Sigmoid colon (tissue), 7 donors: Measurements from ENCODE around the gene SLC9A7. TPM values are rescaled to one million over a fixed set of nuclear protein-coding genes. Genes with fewer than 3 reads are reported as not detected.

Experiments
- DNase-seq: peaks from one replicate; pipeline ENCODE4 v3.0.0-alpha.2; 2019
- H3K27ac ChIP-seq, 4 donors: fragments of 200-600 bp; sonication (generic); one replicate each; pipeline ENCODE4 v1.5.1; 2016 to 2019; ENCODE audit warnings: mild to moderate bottlenecking in 1 of 4
- H3K27me3 ChIP-seq, 3 donors: fragments of 200-600 bp; sonication (generic); one replicate each; pipeline ENCODE4 v1.5.1; 2019; ENCODE audit warnings: mild to moderate bottlenecking in 1 of 3
- H3K36me3 ChIP-seq, 4 donors: fragments of 200-600 bp; sonication (generic); one replicate each; pipeline ENCODE4 v1.5.1; 2016 to 2019
- H3K4me1 ChIP-seq, 4 donors: fragments of 200-600 bp; sonication (generic); one replicate each; pipeline ENCODE4 v1.5.1; 2017 to 2019
- H3K4me3 ChIP-seq, 4 donors: fragments of 200-600 bp; sonication (generic); one replicate each; pipeline ENCODE4 v1.5.1; 2017 to 2019; ENCODE audit warnings: mild to moderate bottlenecking in 2 of 4, moderate library complexity in 1 of 4
- H3K9me3 ChIP-seq, 4 donors: fragments of 200-600 bp in 3 of 4; sonication (generic) in 3 of 4; one replicate each; pipeline versions ENCODE4 v1.5.1 to v1.6.1; 2013 to 2019
- CTCF ChIP-seq, 4 experiments: fragments of 450-650 bp in 3 of 4; fragments of 200-600 bp in 1 of 4; IDR thresholded peaks; one replicate each; pipeline ENCODE4 v1.5.1; 2016 to 2019; ENCODE audit warnings: antibody characterized with exemption in 4 of 4, mild to moderate bottlenecking in 3 of 4, moderate library complexity in 2 of 4
- EP300 ChIP-seq, 4 donors: sonication (generic); formaldehyde crosslinking; IDR thresholded peaks; one replicate each; pipeline ENCODE4 v1.6.1; 2017; ENCODE audit warnings: antibody characterized with exemption in 4 of 4
- POLR2A ChIP-seq, 2 donors: fragments of 450-650 bp; IDR thresholded peaks; one replicate each; pipeline ENCODE4 v1.6.1; 2016; ENCODE audit warnings: antibody characterized with exemption in 2 of 2, mild to moderate bottlenecking in 2 of 2, moderate library complexity in 2 of 2
- POLR2AphosphoS5 ChIP-seq, 4 donors: sonication (generic); formaldehyde crosslinking; IDR thresholded peaks; one replicate each; pipeline ENCODE4 v1.6.1; 2017; ENCODE audit warnings: antibody characterized with exemption in 4 of 4
- WGBS, 2 donors: extraction: QIAGEN DNeasy Blood & Tissue Kit; methylation state at CpG; one replicate each; pipeline ENCODE4 v1.1.7; 2013; 5-methylcytosine and 5-hydroxymethylcytosine counted together
- intact Hi-C: fragments of 100-400 bp; cut with DNase I; formaldehyde crosslinking; loops from one replicate; pipeline ENCODE4 v1.15.1; 2023
- polyA plus RNA-seq, 3 donors: library from polyadenylated mRNA; stranded (reverse); fragments of 200-250 nt; gene quantifications; one replicate each; pipeline ENCODE4 v1.2.3, GENCODE V29; 2013
- total RNA-seq, 4 donors: library from RNA; depleted of rRNA; stranded (reverse); fragments of >200 nt; gene quantifications; one replicate each; pipeline ENCODE4 v1.1.0, GENCODE V29; 2016
- donor health status: healthy with polysubstance abuse.
- donor health status: Bipolar disorder and iron deficiency.
- donor health status: healthy.

The SLC9A7 gene
- total and polyA plus RNA-seq, 7 donors = under 0.01 to 8.8 (median 2.9) TPM

GRCh38 chrX:46653482-46653881, 105.4 kb downstream of the SLC9A7 start:
- Histone ChIP-seq H3K27me3 (no peaks in the 10 kb centered on the region), H3K9me3 (no peaks in the 10 kb centered on the region), H3K4me3 (no peak overlapping the region), H3K36me3 (no peaks in the 10 kb centered on the region), H3K4me1 (peaks cover 0 to 10% (median 3%) of the 10 kb centered on the region in 4 donors), H3K27ac (no peak overlapping the region)
- TF ChIP-seq CTCF (IDR thresholded peaks at IDR 0.05) = no peak
- TF ChIP-seq POLR2A (IDR thresholded peaks at IDR 0.05) = no peak
- no peak for TF ChIP-seq POLR2AphosphoS5 (IDR thresholded peaks at IDR 0.05)
- no peak for TF ChIP-seq EP300 (IDR thresholded peaks at IDR 0.05)
- intact Hi-C loops = no loop called here
- DNase-seq = no peak
- WGBS, 2 donors = 72 to 74% methylated on average over 6 of the region's 6 CpGs

- intact Hi-C loops = no loop called here
- Histone ChIP-seq H3K4me3 (no peak overlapping the region), H3K9me3 (no peaks in the 10 kb centered on the region), H3K27ac (no peak overlapping the region), H3K27me3 (no peaks in the 10 kb centered on the region), H3K4me1 (peaks cover 0 to 10% (median 3%) of the 10 kb centered on the region in 4 donors), H3K36me3 (no peaks in the 10 kb centered on the region)
- WGBS, 2 donors = 53 to 63% methylated on average over 7 of the region's 7 CpGs
- TF ChIP-seq CTCF (IDR thresholded peaks at IDR 0.05) (no peak), POLR2A (IDR thresholded peaks at IDR 0.05) (no peak)
- DNase-seq = peak; percentile 75
Observed at GRCh38 chrX:46649421-46650260, 109.3 kb downstream of the SLC9A7 start.

DNA sequence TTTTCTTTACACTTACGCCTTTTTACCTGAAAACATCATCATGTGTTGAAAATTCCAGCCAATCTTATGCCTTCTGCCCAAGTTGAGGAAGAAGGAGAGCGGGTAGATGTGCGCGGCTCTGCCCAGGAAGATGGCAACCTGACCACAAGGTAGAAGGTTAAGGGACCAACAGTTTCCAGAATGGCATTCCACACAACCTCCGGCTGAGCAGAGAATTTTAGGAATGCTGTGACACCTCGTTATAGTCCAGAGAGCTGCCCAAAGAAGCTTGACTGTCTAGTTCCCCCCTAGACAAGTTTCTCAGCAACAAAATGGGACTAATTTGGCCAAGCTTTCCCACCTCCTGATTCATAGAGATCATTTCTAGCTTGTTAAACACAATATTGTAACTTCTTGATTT, 110.3 kb downstream of the SLC9A7 start:
- intact Hi-C loops = no loop called here
- no peak for DNase-seq
- WGBS, 2 donors = 86 to 91% methylated on average over 6 of the region's 6 CpGs
- Histone ChIP-seq H3K27ac (no peak overlapping the region), H3K9me3 (no peaks in the 10 kb centered on the region), H3K27me3 (no peaks in the 10 kb centered on the region), H3K4me1 (peaks cover 0 to 10% (median 3%) of the 10 kb centered on the region in 4 donors), H3K4me3 (no peak overlapping the region), H3K36me3 (no peaks in the 10 kb centered on the region)
- TF ChIP-seq POLR2A (IDR thresholded peaks at IDR 0.05) (no peak), POLR2AphosphoS5 (IDR thresholded peaks at IDR 0.05) (no peak), CTCF (IDR thresholded peaks at IDR 0.05) (no peak)

DNA sequence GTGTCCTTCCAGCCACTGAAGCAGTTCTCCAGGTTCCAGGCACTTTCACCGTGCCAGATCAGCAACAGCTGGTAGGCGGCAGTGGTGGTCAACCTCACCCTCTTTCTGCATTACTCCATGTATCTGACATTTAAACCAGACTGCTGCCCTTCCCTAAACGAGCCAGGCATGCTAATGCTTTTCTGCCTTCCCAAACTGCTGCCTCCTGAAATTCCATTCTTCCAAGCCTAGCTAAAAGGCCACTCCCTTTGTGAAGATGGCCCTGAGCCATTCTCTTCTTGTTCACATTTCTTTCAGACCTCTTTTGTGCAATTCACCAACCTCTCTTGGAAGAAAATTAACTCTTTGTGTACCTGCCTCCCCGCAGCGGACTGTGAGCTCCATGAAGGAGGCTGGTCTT, 111.7 kb downstream of the SLC9A7 start:
- no peaks in the 10 kb centered on the region for H3K9me3 ChIP-seq
- WGBS, 2 donors = 88 to 90% methylated on average over 5 of the region's 5 CpGs
- no peaks in the 10 kb centered on the region for H3K36me3 ChIP-seq
- no peak for TF ChIP-seq POLR2A (IDR thresholded peaks at IDR 0.05)
- no peak for TF ChIP-seq POLR2AphosphoS5 (IDR thresholded peaks at IDR 0.05)
- TF ChIP-seq CTCF (IDR thresholded peaks at IDR 0.05) = no peak
- TF ChIP-seq EP300 (IDR thresholded peaks at IDR 0.05) = no peak
- intact Hi-C loops = no loop called here
- no peak for DNase-seq
- no peak overlapping the region for H3K4me3 ChIP-seq
- peaks cover 0 to 10% (median 3%) of the 10 kb centered on the region in 4 donors for H3K4me1 ChIP-seq
- H3K27ac ChIP-seq = no peak overlapping the region
- no peaks in the 10 kb centered on the region for H3K27me3 ChIP-seq
